Panc1 (cell line): ENCODE measurements around the gene AOAH. TPM values are rescaled to one million over a fixed set of nuclear protein-coding genes. Genes with fewer than 3 reads are reported as not detected.

Experiments
- ATAC-seq: fragments of 200-7000 bp; cut with Tn5 transposase; 2 replicates; pipeline ENCODE4 v1.9.1; 2020; ENCODE audit warnings: mild to moderate bottlenecking, moderate library complexity
- BruUV-seq: library from RNA; stranded (reverse); fragments of 400-500 nt; replicated peaks from 2 replicates; lab custom pipeline; 2021; lab: Mats Ljungman, UMichigan
- CTCF ChIA-PET: fragments of 300-600 bp; sonication (Branson Sonifier 250); formaldehyde crosslinking; loops from one replicate; lab custom pipeline; 2022; ENCODE audit warnings: antibody characterized with exemption; lab: Charles Lee
- POLR2A ChIA-PET: fragments of 300-600 bp; sonication (Branson Sonifier 250); formaldehyde crosslinking; loops from one replicate; lab custom pipeline; 2022; ENCODE audit warnings: antibody characterized with exemption; lab: Charles Lee
- DNase-seq: peaks from one replicate; pipeline ENCODE4 v3.0.0-alpha.2; 2010; ENCODE audit warnings: low read depth, low spot score
- H3K27ac ChIP-seq: 2 replicates; pipeline ENCODE4 v1.5.1; 2011; ENCODE audit warnings: mild to moderate bottlenecking, low read length, inconsistent platforms
- H3K27me3 ChIP-seq: fragments of 200-500 bp; sonication (Bioruptor generic); 2 replicates; pipeline ENCODE4 v1.6.0; 2014; ENCODE audit warnings: low read length, inconsistent platforms; ENCODE audit not compliant: control insufficient read depth, insufficient read depth
- H3K36me3 ChIP-seq: fragments of 200-500 bp; sonication (Bioruptor generic); 2 replicates; pipeline ENCODE4 v1.5.1; 2014; ENCODE audit warnings: inconsistent platforms, mild to moderate bottlenecking, low read length, moderate library complexity; ENCODE audit not compliant: control insufficient read depth, insufficient read depth
- H3K4me1 ChIP-seq: 2 replicates; pipeline ENCODE4 v1.5.1; 2011; ENCODE audit warnings: inconsistent platforms, mild to moderate bottlenecking, low read length, moderate library complexity; ENCODE audit not compliant: control insufficient read depth, insufficient read depth
- H3K4me3 ChIP-seq, 2 experiments: 2 replicates each; pipeline ENCODE4 v1.5.1; 2011 to 2012; ENCODE audit warnings: low read depth in 2 of 2, low read length in 2 of 2, mild to moderate bottlenecking in 2 of 2, inconsistent platforms in 1 of 2, moderate library complexity in 1 of 2
- H3K9me3 ChIP-seq: fragments of 200-500 bp; sonication (Bioruptor generic); 2 replicates; pipeline ENCODE4 v1.5.1; 2014; ENCODE audit warnings: low read depth, mild to moderate bottlenecking, inconsistent platforms, low read length, moderate library complexity; ENCODE audit not compliant: control insufficient read depth, insufficient read depth
- POLR2AphosphoS5 ChIP-seq: IDR thresholded peaks from 2 replicates; pipeline ENCODE4 v1.6.1; 2012; ENCODE audit warnings: mild to moderate bottlenecking, low read depth, low read length, moderate library complexity
- SIN3A ChIP-seq: IDR thresholded peaks from 2 replicates; pipeline ENCODE4 v1.6.1; 2012; ENCODE audit warnings: low read depth, mild to moderate bottlenecking, low read length, moderate library complexity, borderline replicate concordance; ENCODE audit not compliant: insufficient read depth
- TCF7L2 ChIP-seq: IDR thresholded peaks from 2 replicates; pipeline ENCODE4 v1.6.1; 2011; ENCODE audit warnings: mild to moderate bottlenecking, low read depth, low read length, inconsistent platforms
- in situ Hi-C: cut with HindIII; loops from 2 replicates; pipeline ENCODE4 v1.10.0; 2016; ENCODE audit warnings: low sequenced_read_pairs, low pct_unique_long_range_greater_than_20kb
- intact Hi-C: fragments of 100-400 bp; cut with micrococcal nuclease; formaldehyde crosslinking; loops from one replicate; pipeline ENCODE4 v1.10.0; 2022; ENCODE audit not compliant: unreplicated experiment
- total RNA-seq: library from RNA; stranded (reverse); gene quantifications from one replicate; pipeline ENCODE4 v1.2.1, GENCODE V29; 2021; ENCODE audit not compliant: unreplicated experiment
- TF ChIP-seq, protein P1 (sequence below): fragments of 450-650 bp; IDR thresholded peaks from 2 replicates; pipeline ENCODE4 v1.5.1; 2017; ENCODE audit warnings: mild to moderate bottlenecking
- TF ChIP-seq, protein P2 (sequence below), 2 experiments: IDR thresholded peaks; 2 replicates each; pipeline ENCODE4 v1.6.1; 2011 to 2012; ENCODE audit warnings: low read depth in 2 of 2, control low read depth in 1 of 2, low read length in 1 of 2, mild to moderate bottlenecking in 1 of 2, moderate library complexity in 1 of 2; ENCODE audit not compliant: insufficient read depth in 1 of 2

The AOAH gene
- total RNA-seq, 1 experiment from 2014 or later: 0.31 TPM

DNA sequence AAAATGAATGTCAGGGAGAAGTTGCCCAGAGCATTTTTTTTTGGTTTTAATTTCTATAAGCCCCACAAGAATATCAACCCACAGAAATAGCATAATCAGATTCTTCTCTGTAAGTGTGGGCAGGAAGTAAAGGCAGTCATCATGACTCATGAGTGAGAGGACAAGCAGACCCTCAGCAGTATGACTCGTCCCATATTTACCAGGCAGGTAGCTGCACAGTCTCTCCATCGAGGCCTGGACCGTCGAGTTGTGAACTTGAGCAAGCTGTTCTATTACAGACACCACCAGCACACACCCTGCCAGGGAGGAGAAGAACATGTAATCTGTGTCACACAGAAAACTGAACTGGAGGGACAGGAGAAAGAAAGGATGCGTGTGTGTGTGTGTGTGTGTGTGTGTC is 37.8 kb downstream of the AOAH start:
- no peaks in the 10 kb centered on the region for H3K27me3 ChIP-seq
- no peaks in the 10 kb centered on the region for H3K4me1 ChIP-seq
- no TSS peak for BruUV-seq
- CTCF ChIA-PET: no interaction called here
- no peaks in the 10 kb centered on the region for H3K9me3 ChIP-seq
- DNase-seq (no peak), ATAC-seq (no peak)
- H3K36me3 ChIP-seq: no peaks in the 10 kb centered on the region
- POLR2A ChIA-PET: interaction anchor here (0.6 kb wide), 1 partner anchor 253 kb away, joined by 3 read pairs; no protein-coding TSS in a partner anchor
- TF ChIP-seq, protein P1, sequence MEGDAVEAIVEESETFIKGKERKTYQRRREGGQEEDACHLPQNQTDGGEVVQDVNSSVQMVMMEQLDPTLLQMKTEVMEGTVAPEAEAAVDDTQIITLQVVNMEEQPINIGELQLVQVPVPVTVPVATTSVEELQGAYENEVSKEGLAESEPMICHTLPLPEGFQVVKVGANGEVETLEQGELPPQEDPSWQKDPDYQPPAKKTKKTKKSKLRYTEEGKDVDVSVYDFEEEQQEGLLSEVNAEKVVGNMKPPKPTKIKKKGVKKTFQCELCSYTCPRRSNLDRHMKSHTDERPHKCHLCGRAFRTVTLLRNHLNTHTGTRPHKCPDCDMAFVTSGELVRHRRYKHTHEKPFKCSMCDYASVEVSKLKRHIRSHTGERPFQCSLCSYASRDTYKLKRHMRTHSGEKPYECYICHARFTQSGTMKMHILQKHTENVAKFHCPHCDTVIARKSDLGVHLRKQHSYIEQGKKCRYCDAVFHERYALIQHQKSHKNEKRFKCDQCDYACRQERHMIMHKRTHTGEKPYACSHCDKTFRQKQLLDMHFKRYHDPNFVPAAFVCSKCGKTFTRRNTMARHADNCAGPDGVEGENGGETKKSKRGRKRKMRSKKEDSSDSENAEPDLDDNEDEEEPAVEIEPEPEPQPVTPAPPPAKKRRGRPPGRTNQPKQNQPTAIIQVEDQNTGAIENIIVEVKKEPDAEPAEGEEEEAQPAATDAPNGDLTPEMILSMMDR: no peak
- TF ChIP-seq POLR2AphosphoS5 (no peak), TCF7L2 (no peak), SIN3A (no peak)
- TF ChIP-seq, protein P2, sequence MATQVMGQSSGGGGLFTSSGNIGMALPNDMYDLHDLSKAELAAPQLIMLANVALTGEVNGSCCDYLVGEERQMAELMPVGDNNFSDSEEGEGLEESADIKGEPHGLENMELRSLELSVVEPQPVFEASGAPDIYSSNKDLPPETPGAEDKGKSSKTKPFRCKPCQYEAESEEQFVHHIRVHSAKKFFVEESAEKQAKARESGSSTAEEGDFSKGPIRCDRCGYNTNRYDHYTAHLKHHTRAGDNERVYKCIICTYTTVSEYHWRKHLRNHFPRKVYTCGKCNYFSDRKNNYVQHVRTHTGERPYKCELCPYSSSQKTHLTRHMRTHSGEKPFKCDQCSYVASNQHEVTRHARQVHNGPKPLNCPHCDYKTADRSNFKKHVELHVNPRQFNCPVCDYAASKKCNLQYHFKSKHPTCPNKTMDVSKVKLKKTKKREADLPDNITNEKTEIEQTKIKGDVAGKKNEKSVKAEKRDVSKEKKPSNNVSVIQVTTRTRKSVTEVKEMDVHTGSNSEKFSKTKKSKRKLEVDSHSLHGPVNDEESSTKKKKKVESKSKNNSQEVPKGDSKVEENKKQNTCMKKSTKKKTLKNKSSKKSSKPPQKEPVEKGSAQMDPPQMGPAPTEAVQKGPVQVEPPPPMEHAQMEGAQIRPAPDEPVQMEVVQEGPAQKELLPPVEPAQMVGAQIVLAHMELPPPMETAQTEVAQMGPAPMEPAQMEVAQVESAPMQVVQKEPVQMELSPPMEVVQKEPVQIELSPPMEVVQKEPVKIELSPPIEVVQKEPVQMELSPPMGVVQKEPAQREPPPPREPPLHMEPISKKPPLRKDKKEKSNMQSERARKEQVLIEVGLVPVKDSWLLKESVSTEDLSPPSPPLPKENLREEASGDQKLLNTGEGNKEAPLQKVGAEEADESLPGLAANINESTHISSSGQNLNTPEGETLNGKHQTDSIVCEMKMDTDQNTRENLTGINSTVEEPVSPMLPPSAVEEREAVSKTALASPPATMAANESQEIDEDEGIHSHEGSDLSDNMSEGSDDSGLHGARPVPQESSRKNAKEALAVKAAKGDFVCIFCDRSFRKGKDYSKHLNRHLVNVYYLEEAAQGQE (IDR thresholded peaks at IDR 0.05; ENCODE audit: insufficient read depth in 1 of 2, low read depth in 2 of 2, low read length in 1 of 2): no peak
- H3K4me3 ChIP-seq: no peak overlapping the region
- intact Hi-C loops (no loop called here), in situ Hi-C loops (no loop called here)
- no peak overlapping the region for H3K27ac ChIP-seq

DNA sequence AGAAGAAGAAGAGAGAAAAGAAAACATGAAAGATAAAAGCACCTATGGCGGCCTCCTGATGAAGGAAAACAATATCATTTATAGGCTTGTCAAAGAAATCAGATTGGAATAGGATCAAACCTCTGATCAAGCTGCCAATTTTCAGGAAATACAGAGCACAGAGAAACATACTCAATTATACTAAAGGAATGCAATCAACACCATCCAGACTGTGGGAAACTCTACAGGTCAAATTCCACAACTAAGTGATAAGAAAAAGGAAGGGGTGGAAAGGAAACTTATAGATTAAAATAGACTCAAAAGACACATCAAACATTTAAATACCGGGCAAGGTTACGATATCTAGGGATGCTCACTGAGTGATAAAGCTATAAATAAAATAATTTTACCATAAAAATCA is 39.3 kb downstream of the AOAH start:
- in situ Hi-C loops: no loop called here
- POLR2A ChIA-PET: interaction anchor here (0.7 kb wide), 1 partner anchor 85 kb away, joined by 5 read pairs; no protein-coding TSS in a partner anchor

More for the DNA sequence above, 39.3 kb downstream of the AOAH start:
- no peak overlapping the region for H3K27ac ChIP-seq
- TF ChIP-seq, protein P2 (IDR thresholded peaks at IDR 0.05; ENCODE audit: insufficient read depth in 1 of 2, low read depth in 2 of 2, low read length in 1 of 2): no peak
- TF ChIP-seq SIN3A: no peak
- no peak for ATAC-seq
- no peaks in the 10 kb centered on the region for H3K4me1 ChIP-seq
- CTCF ChIA-PET: no interaction called here
- no TSS peak for BruUV-seq
- H3K27me3 ChIP-seq: no peaks in the 10 kb centered on the region
- H3K36me3 ChIP-seq: no peaks in the 10 kb centered on the region
- H3K4me3 ChIP-seq: no peak overlapping the region
- intact Hi-C loops: no loop called here
- no peaks in the 10 kb centered on the region for H3K9me3 ChIP-seq
- no peak for DNase-seq
